Activated CD4-positive, alpha-beta T cell treated with anti-CD3 and anti-CD28 coated beads, Interleukin-2, amount 50 U/mL, for 24 hours (primary cell): ENCODE results near the gene HIGD1C.
A peak's percentile ranks its signal among the peaks of the same experiment; 100 is the strongest.
"Not testable (repeated sequence)": the region's sequence is repeated elsewhere in the genome, so short reads cannot be mapped to it uniquely, and the experiment has no call there.

Source experiments
- DNase-seq, 2 donors: peaks; one replicate each; pipeline ENCODE4 v3.0.0-alpha.2; 2020; ENCODE audit warnings: low read depth in 1 of 2, low spot score in 1 of 2

Gene HIGD1C

GRCh38 chr12:50933459-50934124, 18.8 kb upstream of the HIGD1C start:
- DNase-seq: no peak

DNA sequence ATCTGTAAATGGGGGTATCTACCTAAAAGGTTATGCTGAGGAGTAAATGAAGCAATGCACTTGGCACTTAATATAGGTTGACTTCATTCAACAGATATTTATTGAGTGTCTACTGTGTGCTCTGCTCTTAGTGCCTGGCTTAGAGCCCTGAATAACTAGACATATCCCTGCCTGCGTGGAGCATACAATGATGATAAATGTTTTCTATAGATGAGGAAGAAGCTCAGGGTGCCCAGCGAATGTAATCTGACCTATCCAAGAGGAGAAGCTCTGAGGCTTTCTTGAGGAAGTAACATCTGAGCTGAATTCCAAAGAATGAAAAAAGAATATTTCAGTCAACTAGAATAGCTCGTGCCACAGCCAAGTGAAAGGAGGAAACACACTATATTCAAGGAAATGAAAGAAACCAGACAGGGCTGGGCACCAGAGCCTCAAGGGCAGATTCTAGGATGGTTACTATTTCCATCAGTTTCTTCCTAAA, 17.9 kb upstream of the HIGD1C start:
- no peak for DNase-seq

GRCh38 chr12:50934981-50935807, 17.1 kb upstream of the HIGD1C start:
- DNase-seq: no peak

- no peak for DNase-seq
These were observed 15.4 kb upstream of the HIGD1C start for GRCh38 chr12:50936821-50937530.

- DNase-seq: no peak
These were observed 14.7 kb upstream of the HIGD1C start for GRCh38 chr12:50937653-50938052.

DNA sequence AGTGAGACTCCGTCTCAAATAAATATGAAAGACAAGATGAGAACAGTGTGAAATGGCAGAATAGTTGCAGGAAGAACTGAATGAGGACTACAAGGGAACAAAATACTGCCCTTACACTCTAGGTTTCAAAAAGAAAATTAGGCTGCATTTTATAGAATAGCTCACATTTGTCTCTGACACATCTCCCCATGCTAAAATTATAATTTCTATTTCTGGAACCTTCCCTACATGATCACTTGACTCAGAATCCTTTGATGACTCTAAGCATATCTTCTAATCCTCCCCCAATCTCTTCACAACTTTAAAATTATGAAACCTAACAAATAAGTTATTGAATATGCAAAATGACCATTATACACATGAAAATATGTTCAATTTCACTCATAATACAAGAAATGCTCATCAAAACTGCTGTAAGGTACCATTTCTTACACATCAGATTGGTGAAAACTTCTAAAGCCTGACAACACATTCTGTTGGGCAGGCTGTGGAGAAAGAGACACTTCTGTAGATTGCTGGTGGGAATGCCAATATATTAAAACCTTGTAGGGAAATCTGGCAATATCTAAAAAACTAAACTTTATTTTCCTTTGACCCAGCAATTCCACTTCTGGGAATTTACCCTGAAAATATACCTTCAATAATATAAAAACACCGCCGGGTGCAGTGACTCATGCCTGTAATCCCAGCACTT, 4.3 kb upstream of the HIGD1C start:
- DNase-seq: no peak

GRCh38 chr12:50948798-50949197, 3.5 kb upstream of the HIGD1C start:
- no peak for DNase-seq

DNA sequence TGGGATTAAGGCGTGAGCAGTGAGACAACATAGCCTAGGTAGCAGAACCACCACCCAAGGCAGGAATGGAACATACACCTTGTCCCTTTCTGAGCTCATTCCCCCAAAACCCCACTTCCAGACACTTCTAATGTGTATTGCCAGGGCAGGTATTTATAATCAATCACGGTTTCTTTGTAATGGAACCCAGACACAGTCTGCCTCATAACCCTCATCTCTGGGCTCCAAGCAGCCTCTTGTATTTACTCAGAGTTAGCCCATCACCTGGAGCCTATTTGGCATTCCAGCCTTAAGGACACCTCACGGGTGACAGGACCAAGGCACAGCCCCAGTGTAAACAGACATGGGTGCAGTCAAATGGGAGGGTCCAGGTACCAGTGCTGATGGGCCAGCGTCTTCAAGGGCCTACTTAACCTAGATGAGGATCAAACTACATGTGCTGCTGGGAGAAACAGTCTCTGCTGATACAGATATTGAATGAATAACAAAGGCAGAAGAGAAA, 2.5 kb upstream of the HIGD1C start:
- DNase-seq: no peak

GRCh38 chr12:50951112-50951511, 1.2 kb upstream of the HIGD1C start:
- no peak for DNase-seq

DNA sequence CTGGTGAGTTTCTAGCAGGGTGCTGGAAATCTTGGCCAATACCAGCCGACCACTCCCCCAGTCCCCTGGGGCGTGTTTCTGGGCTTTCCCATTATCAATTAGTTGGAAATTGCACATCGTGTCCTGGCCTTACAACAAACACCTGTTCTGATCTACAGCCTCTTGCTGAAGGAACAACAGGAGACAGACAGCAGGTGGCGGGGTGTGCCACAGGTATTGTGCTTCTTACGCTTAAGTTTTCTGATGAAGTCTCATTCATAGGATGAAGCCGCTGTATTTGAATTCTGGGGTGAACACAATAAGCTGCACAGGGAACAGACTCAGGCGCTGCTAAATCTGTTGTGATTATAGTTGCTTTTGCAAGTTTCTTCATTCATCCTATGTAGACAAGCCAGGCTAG, 703 bp downstream of the HIGD1C start:
- no peak for DNase-seq

GRCh38 chr12:50954789-50955188, 2.4 kb downstream of the HIGD1C start:
- DNase-seq: not testable (repeated sequence)

DNA sequence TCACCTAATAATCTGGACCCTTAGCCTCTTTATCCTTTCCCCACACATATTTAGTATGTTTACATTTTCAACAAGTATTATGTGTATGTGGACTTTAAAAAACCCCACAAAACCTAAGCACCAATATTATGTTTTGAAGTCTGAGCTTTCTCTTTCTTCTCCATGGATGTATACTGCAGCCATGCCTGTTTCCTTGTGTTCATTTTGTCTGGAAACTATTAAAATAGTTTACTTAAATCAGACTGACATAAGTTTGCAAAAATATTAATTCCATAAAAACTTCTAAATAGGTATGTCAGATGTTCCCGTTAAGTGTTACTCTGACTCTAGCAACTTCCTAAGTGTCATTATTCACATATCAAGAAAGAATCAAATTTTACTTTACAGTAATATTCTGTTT, 2.9 kb downstream of the HIGD1C start:
- no peak for DNase-seq

DNA sequence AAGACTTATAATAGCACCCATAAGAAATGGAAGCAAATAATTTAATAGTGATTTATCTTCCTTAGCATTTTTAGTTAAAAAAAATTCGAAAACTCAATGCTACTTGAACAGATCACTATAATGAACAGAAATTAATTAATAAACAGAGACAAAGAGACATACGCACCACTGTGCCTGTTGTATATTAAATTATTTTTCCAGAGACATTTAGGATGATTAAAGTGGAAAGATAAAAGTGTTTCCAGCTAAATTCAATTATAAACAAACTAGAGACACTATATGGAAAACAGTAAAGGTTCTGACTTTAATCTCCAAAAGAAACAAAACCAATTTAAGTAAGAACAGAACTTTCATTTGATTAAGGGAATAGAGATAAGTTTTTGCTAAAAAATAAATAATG, 3.4 kb downstream of the HIGD1C start:
- no peak for DNase-seq

DNA sequence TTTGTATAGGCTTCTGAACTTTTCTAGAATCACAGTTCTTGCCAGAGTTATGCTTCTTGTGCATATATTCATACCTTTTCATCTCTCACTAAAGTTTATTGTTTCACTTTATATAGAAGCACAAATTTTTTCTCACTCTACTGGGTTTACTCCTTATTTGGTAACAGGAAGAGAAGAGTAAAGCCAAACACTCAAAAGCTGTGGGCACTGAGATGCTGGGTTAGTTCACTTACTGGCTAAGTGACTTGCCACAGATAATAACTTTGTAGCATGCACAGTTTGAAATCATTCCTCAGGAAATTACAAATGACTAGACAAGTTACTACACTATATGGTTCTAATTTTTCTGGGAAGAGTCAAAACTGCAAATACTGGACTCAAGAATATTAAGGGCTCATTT, 7.8 kb downstream of the HIGD1C start:
- DNase-seq: no peak

DNA sequence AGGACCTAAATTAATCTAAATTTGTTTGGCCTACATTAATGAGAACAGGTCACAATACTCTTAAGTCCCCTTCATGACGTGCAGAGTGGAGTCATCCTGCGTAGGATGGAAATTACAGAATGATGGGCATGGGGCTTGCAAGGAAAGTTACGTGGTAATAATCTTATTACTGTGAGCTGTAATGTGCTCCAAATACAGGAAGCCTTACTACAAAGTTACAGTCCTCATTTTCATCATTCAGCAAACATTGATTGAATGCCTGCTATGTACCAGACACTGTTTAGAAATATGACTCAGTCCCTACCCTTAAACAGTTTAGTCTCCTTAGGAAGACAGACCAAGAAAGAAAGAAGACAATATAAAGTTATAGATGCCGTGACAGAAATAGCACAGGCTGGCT, 9.4 kb downstream of the HIGD1C start:
- DNase-seq: no peak

GRCh38 chr12:50964432-50964831, 12.1 kb downstream of the HIGD1C start:
- DNase-seq: no peak

GRCh38 chr12:50971946-50972345, 19.6 kb downstream of the HIGD1C start:
- no peak for DNase-seq

DNA sequence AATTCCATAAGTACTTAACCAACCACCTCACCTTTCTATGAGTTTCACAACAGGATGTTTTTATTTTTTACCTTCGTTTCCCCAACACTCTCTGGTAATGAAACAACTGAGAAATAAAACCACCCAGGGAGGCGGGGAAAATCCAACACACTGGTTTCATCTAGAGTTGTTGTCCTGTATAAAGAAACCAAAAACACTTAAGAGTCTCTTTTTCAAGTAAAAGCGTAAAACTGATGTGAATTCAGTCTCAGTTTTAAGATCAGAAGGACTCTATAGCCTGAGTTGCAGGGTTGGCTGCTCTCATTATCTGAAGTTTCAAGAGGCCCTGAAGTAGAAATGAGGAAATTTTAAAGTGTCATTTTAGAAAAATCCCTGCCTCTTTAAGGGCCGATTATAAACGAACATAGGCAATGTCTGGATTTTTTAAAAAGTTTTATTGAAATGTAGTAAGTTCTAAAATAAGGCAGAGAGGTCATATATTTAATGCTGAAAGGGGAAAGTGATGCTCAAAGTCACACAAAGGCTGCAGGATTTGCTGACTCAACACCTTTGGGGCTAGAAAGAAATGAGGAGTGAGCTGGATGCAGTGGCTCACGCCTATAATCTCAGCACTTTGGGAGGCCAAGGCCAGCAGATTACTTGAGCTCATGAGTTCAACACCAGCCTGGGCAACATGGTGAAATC, 27.2 kb downstream of the HIGD1C start:
- peak in 1 of 2 donors; percentile 17 for DNase-seq

GRCh38 chr12:50980545-50980944, 28.2 kb downstream of the HIGD1C start:
- no peak for DNase-seq
